K562 (cell line): ENCODE measurements around the gene CNNM4. TPM values are rescaled to one million over a fixed set of nuclear protein-coding genes. Genes with fewer than 3 reads are reported as not detected.

Experiments
- ATAC-seq: fragments of 200-7000 bp; cut with Tn5 transposase; 3 replicates; pipeline ENCODE4 v1.9.1; 2020; ENCODE audit warnings: moderate library complexity
- BruUV-seq: library from RNA; stranded (reverse); fragments of 400-500 nt; replicated peaks from 2 replicates; lab custom pipeline; 2021; lab: Mats Ljungman, UMichigan
- CTCF ChIA-PET: fragments of 300-600 bp; formaldehyde crosslinking; extraction: SDS; loops from one replicate; lab custom pipeline; 2021; ENCODE audit warnings: low intra/inter-chr PET ratio; lab: Yijun Ruan, JAX
- POLR2A ChIA-PET: fragments of 300-600, 350-650 bp; sonication (Branson Sonifier 250); formaldehyde crosslinking; extraction: SDS; loops from one replicate; lab custom pipeline; 2021; ENCODE audit warnings: antibody characterized with exemption, inconsistent platforms; lab: Yijun Ruan, JAX
- DNase-seq, 4 experiments: peaks; one replicate each; pipeline versions ENCODE4 v3.0.0 to v3.0.0-alpha.2; 2011 to 2018; ENCODE audit warnings: low spot score in 3 of 4, mixed read lengths in 3 of 4; ENCODE audit errors: extremely low read depth in 1 of 4
- FAIRE-seq: peaks from 2 replicates; lab custom pipeline; 2011; peaks lifted over from hg19 to GRCh38; lab: Jason Lieb, UNC
- H2AFZ ChIP-seq: 2 replicates; pipeline ENCODE4 v1.6.0; 2011; ENCODE audit warnings: low read depth, low read length, control low read depth, inconsistent platforms
- H3K27ac ChIP-seq: fragments of 200-600 bp; 3 replicates; pipeline ENCODE4 v1.8.0; 2011; ENCODE audit warnings: low read depth, mild to moderate bottlenecking, control low read depth, inconsistent platforms, low read length, moderate library complexity, mixed read lengths; ENCODE audit errors: extremely low read depth
- H3K27me3 ChIP-seq, 2 experiments: fragments of 300-600 bp in 1 of 2; 2 replicates in 1 of 2; 3 replicates in 1 of 2; pipeline versions ENCODE4 v1.6.0 to v1.8.0; 2011; ENCODE audit warnings: inconsistent platforms in 2 of 2, low read length in 2 of 2, mild to moderate bottlenecking in 1 of 2, mixed read lengths in 1 of 2, moderate library complexity in 1 of 2; ENCODE audit not compliant: control insufficient read depth in 2 of 2, insufficient read depth in 2 of 2
- H3K36me3 ChIP-seq: fragments of 300-600 bp; 3 replicates; pipeline ENCODE4 v1.8.0; 2011; ENCODE audit warnings: mild to moderate bottlenecking, low read length, inconsistent platforms; ENCODE audit not compliant: control insufficient read depth, insufficient read depth
- H3K4me1 ChIP-seq, 2 experiments: fragments of 200-600 bp in 1 of 2; replicated peaks in 1 of 2; 2 replicates in 1 of 2; 3 replicates in 1 of 2; pipeline versions ENCODE4 v1.5.1 to v1.8.0; 2011; ENCODE audit warnings: inconsistent platforms in 2 of 2, low read length in 2 of 2, mild to moderate bottlenecking in 1 of 2, mixed read lengths in 1 of 2, moderate library complexity in 1 of 2; ENCODE audit not compliant: control insufficient read depth in 2 of 2, insufficient read depth in 2 of 2
- H3K4me2 ChIP-seq: 2 replicates; pipeline ENCODE4 v1.6.1; 2011; ENCODE audit warnings: low read length, control low read depth, inconsistent platforms, mixed read lengths; ENCODE audit not compliant: insufficient read depth
- H3K4me3 ChIP-seq: fragments of 200-600 bp; sonication (generic), shearing (Covaris generic); 2 replicates; pipeline ENCODE4 v1.5.1; 2016; ENCODE audit warnings: control low read depth, inconsistent platforms
- H3K79me2 ChIP-seq: fragments of 200-600 bp; 3 replicates; pipeline ENCODE4 v1.8.0; 2011; ENCODE audit warnings: low read length, inconsistent platforms; ENCODE audit not compliant: control insufficient read depth, insufficient read depth
- H3K9ac ChIP-seq, 2 experiments: 2 replicates each; pipeline versions ENCODE4 v1.6.0 to v1.6.1; 2011; ENCODE audit warnings: low read depth in 2 of 2, low read length in 2 of 2, control low read depth in 1 of 2, inconsistent platforms in 1 of 2, mild to moderate bottlenecking in 1 of 2, mixed read lengths in 1 of 2; ENCODE audit not compliant: insufficient read depth in 1 of 2
- H3K9me1 ChIP-seq: one replicate; pipeline ENCODE4 v1.6.0; 2011; ENCODE audit warnings: inconsistent platforms, mild to moderate bottlenecking, low read length, moderate library complexity; ENCODE audit not compliant: control insufficient read depth, insufficient read depth
- H3K9me3 ChIP-seq: replicated peaks from 2 replicates; pipeline ENCODE4 v1.5.1; 2011; ENCODE audit warnings: low read depth, low read length, inconsistent platforms; ENCODE audit not compliant: control insufficient read depth, insufficient read depth
- H4K20me1 ChIP-seq: replicated peaks from 2 replicates; pipeline ENCODE4 v1.6.1; 2011; ENCODE audit warnings: low read length, inconsistent platforms, mixed read lengths; ENCODE audit not compliant: control insufficient read depth, insufficient read depth
- MTA3 ChIP-seq: fragments of 450-650 bp; formaldehyde crosslinking; IDR thresholded peaks from 2 replicates; pipeline ENCODE4 v1.6.1; 2017; ENCODE audit warnings: mild to moderate bottlenecking, borderline replicate concordance
- TEAD1 ChIP-seq, 2 experiments: fragments of 450-650 bp in 1 of 2; sonication (generic) in 1 of 2; formaldehyde crosslinking; IDR thresholded peaks; 2 replicates each; pipeline versions ENCODE4 v1.4.0 to v1.8.0; 2020 to 2022; ENCODE audit warnings: mild to moderate bottlenecking in 2 of 2, missing genetic modification reagents in 1 of 2
- XRCC5 ChIP-seq: fragments of 200-400 bp; formaldehyde crosslinking; IDR thresholded peaks from 2 replicates; pipeline ENCODE4 v1.6.1; 2017; ENCODE audit warnings: low read depth, mild to moderate bottlenecking, low read length
- ZNF146 ChIP-seq: IDR thresholded peaks from one replicate; pipeline ENCODE4 v1.6.1; 2018; ENCODE audit warnings: missing compliant biosample characterization; ENCODE audit not compliant: unreplicated experiment
- ZNF277 ChIP-seq: fragments of 250-450 bp; sonication (Bioruptor Pico); IDR thresholded peaks from 2 replicates; pipeline ENCODE4 v1.8.0; 2022; ENCODE audit warnings: inconsistent platforms, mild to moderate bottlenecking, moderate library complexity, borderline replicate concordance
- ZNF511 ChIP-seq: sonication (generic); formaldehyde crosslinking; IDR thresholded peaks from 2 replicates; pipeline ENCODE4 v1.8.0; 2022; ENCODE audit warnings: mild to moderate bottlenecking, missing genetic modification reagents
- WGBS: fragments of 100-300 bp; shearing (Covaris generic); methylation state at CpG from one replicate; pipeline ENCODE4 v1.1.6; 2016; ENCODE audit warnings: low coverage, mixed read lengths; ENCODE audit not compliant: insufficient coverage; ENCODE audit errors: missing lambda C conversion rate; 5-methylcytosine and 5-hydroxymethylcytosine counted together
- in situ Hi-C: fragments of 300-500 bp; cut with MboI; formaldehyde crosslinking; loops from 4 replicates; pipeline ENCODE4 v1.15.0; 2018; ENCODE audit warnings: inconsistent platforms, mixed read lengths
- intact Hi-C: fragments of 100-400 bp; cut with micrococcal nuclease; formaldehyde crosslinking; loops from 2 replicates; pipeline ENCODE4 v1.14.2; 2022
- polyA plus RNA-seq, 8 experiments: library from polyadenylated mRNA; depleted of rRNA in 4 of 8; stranded (reverse) in 5 of 8; unstranded in 3 of 8; fragments of >200 nt; fragmentation: Nextera tagmentation in 2 of 8; fragmentation: Illumina TruSeq in 1 of 8; extraction: Ambion mirVana in 2 of 8; extraction: Trizol in 1 of 8; gene quantifications; 2 replicates each; pipeline versions ENCODE4 v1.2.1 to v1.2.3, GENCODE V29; 2011 to 2014; ENCODE audit warnings: inconsistent platforms in 1 of 8, missing spikeins in 1 of 8
- total RNA-seq, 7 experiments: library from RNA; depleted of rRNA in 6 of 7; stranded (reverse); fragments of >200 nt in 6 of 7; fragmentation: Illumina TruSeq in 2 of 7; extraction: Trizol in 2 of 7; gene quantifications; 2 replicates each; pipeline versions ENCODE4 v1.2.1 to v1.2.3, GENCODE V29; 2011 to 2021; ENCODE audit warnings: low replicate concordance in 1 of 7

CNNM4 gene
- total and polyA plus RNA-seq, 9 of the 15 experiments (the other 6 are each of a cell fraction or from before 2014, with no cell fraction given): 0.96 to 6.3 (median 2.8) TPM

DNA sequence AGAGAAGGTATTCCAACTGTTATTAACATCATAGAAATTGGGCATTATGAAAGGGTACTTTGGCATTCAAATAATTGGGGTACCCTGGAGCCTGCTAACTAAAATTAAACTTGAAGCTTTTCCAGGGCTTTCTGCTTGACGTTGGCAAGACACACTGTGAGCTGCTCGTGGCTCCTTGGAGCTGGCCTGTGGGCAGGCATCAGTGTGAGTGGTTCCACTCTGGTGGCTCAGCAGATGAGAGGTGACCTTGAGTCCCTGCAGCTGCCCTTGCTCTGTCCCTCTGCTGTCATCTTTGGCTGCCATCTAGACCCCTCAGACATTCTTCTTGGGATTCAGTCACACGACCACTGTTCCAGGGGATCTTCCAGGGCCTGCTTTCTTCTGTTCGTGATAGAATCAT is 62.1 kb downstream of the CNNM4 start:
- peaks cover 36% of the 10 kb centered on the region for H4K20me1 ChIP-seq
- ATAC-seq (no peak), DNase-seq (no peak), FAIRE-seq (no peak)
- no peak overlapping the region for H3K4me2 ChIP-seq
- H3K9me1 ChIP-seq: peaks cover 16% of the 10 kb centered on the region
- BruUV-seq: no TSS peak
- H2AFZ ChIP-seq: no peak overlapping the region
- no peak overlapping the region; the same call in 2 of the 3 replicates for H3K27ac ChIP-seq
- intact Hi-C loops (no loop called here), in situ Hi-C loops (no loop called here)
- H3K9ac ChIP-seq: peak overlapping the region in 1 of 2 experiments; percentile 21; a peak in 1 of 4 replicates
- peaks cover 42% of the 10 kb centered on the region for H3K79me2 ChIP-seq
- peaks cover 73% of the 10 kb centered on the region for H3K36me3 ChIP-seq
- H3K4me1 ChIP-seq: peaks cover 23 to 29% of the 10 kb centered on the region in 2 experiments
- WGBS: 73% methylated on average over 4 of the region's 4 CpGs
- no peak overlapping the region for H3K4me3 ChIP-seq
- H3K9me3 ChIP-seq: no peaks in the 10 kb centered on the region
- no peak for TF ChIP-seq MTA3
- TF ChIP-seq TEAD1 (CRISPR knock-in tag; IDR thresholded peaks at IDR 0.05): no peak
- no peak for TF ChIP-seq ZNF277 (CRISPR knock-in tag)
- no peak for TF ChIP-seq ZNF511
- no peak for TF ChIP-seq ZNF146 (CRISPR knock-in tag)
- no peak for TF ChIP-seq XRCC5
- ChIA-PET POLR2A (interaction anchor here (0.6 to 1.4 kb wide), 3 partner anchors 13 to 95 kb away, joined by 3 to 4 read pairs (median 3); no protein-coding TSS in a partner anchor), CTCF (no interaction called here)
- H3K27me3 ChIP-seq: no peaks in the 10 kb centered on the region
